ENCODE data around the gene CACNG1.
A peak's percentile ranks its signal among the peaks of the same experiment; 100 is the strongest.
"Not testable (repeated sequence)": the region's sequence is repeated elsewhere in the genome, so short reads cannot be mapped to it uniquely, and the experiment has no call there.

The CACNG1 gene

GRCh38 chr17:67082107-67082506, 37.8 kb downstream of the CACNG1 start:
- DNase-seq: peak in 1 of 2 donors; percentile 64

DNA sequence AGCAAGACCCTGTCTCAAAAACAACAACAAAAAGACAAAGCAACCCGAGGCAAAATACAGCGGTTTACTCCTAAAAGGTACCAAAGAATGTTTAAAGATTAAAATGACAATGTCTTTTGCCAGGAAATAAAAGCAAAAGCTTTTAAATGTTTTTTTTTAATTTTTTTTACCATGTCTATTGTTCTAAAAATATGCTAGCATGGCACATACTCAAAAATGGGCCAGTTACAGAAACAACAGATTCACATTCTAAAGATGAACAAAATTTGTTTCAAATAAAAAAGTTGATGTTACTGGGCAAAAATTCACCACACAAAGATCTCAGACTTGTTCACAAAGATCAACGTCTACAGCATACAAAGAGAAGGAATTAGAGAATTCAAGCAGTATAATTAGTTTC, 41.1 kb downstream of the CACNG1 start:
- no peak for DNase-seq

GRCh38 chr17:67088639-67089038, 44.3 kb downstream of the CACNG1 start:
- DNase-seq: no peak

- no peak for DNase-seq
These were observed 46.0 kb downstream of the CACNG1 start for GRCh38 chr17:67090341-67090740.

DNA sequence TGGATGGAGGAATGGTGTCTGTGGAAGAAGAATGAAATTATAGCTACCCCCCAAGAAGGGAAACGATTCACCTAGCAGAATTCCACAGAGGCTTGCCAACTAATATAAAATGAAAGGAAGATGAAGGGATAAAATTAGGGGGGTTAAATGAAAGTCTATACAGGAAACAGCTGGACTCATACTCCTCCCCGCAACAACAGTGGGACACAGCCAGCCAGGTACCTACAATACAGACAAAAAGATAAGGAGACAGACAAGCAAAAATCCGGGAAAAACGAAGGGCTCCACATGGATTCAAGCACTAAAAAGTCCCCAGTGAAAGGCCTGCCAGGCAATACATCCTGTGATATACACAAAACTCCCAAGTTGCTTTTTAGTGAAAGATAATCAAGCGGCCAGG, 47.9 kb downstream of the CACNG1 start:
- no peak for DNase-seq

DNA sequence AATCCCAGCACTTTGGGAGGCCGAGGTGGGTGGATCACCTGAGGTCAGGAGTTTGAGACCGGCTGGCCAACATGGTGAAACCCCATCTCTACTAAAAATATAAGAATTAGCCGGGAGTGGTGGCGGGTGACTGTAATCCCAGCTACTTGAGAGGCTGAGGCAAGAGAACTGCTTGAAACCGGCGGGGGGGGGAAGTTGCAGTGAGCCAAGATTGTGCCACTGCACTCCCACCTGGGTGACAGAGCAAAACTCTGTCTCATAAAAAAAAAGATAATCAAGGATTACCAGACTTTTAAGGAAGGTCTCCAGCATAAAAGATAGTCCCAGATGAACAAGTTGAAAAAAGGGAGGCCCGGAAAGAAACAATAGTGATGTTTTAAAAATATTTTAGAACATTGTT, 48.4 kb downstream of the CACNG1 start:
- not testable (repeated sequence) for DNase-seq

DNA sequence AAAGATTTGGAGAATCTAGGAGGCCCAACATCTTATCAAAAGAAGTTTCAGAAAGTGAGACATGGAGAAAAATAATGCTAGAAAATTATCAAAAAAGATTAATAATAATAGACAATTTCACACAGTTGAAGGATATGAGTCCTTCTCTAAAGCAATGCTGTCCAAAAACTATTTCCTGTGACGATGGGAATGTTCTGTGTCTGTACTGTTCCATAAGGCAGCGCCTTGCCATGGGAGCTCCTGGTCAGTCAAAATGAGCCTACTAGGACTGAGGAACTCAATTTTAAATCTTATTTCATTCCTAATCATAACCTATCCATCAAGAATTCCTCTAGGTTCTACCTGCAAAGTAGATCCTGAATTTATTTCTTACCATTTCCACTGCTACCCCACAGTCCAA, 49.0 kb downstream of the CACNG1 start:
- DNase-seq: no peak

GRCh38 chr17:67095291-67095690, 50.9 kb downstream of the CACNG1 start:
- not testable (repeated sequence) for DNase-seq

- no peak for DNase-seq
These were observed 51.4 kb downstream of the CACNG1 start for GRCh38 chr17:67095803-67096202.

GRCh38 chr17:67096609-67097008, 52.3 kb downstream of the CACNG1 start:
- DNase-seq: no peak

DNA sequence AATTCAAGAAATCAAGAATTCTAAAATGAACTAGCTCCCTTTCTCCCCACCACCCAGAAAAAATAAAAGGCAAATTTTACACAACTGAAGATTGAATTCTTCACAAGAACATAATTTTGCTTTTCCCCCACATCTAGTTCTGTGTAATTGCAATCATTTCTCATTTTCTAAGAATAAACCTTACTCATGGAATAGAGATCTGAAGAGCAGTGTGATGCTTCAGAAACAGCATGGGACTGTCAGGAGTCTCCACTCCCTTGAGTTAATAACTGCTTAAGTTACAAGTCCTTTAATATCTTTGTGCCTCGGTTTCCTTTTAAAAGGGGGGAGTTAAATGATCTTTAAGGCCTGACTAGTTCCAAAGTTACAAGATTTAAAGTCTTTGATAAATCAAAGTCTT, 53.7 kb downstream of the CACNG1 start:
- DNase-seq: no peak

DNA sequence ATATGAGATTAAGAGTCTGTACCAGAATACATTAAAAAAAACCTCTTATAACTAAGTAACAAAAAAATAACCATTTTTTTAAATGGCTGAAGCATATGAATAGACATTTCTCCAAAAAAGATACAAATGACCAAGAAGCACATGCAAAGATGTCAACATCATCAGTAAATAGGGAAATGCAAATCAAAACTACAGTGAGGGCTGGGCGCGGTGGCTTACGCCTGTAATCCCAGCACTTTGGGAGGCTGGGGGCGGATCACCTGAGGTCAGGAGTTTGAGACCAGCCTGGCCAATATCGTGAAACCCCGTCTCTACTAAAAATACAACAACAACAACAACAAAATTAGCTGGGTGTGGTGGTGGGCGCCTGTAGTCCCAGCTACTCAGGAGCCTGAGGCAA, 60.3 kb downstream of the CACNG1 start:
- DNase-seq: not testable (repeated sequence)

DNA sequence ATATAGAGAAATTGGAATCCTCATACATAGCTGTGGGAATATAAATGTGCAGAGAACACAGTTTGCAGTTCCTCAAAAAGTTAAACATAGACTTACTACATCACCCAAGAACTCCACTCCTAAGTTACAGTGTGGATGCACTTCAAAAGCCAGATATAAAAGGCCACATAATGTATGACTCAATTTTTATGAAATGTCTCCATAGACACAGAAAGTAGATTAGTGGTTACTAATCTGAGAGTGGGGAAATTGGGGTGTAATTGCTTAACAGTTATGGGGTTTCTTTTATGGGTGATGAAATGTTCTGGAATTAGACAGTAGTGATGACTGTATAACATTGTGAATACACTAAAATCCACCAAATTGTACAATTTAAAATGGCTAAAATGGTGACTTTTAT, 60.9 kb downstream of the CACNG1 start:
- no peak for DNase-seq
